MV-4-11 (cell line): Measurements from ENCODE around the gene PPP1R2.
A peak's percentile ranks its signal among the peaks of the same experiment; 100 is the strongest.
"Not testable (repeated sequence)": the region's sequence is repeated elsewhere in the genome, so short reads cannot be mapped to it uniquely, and the experiment has no call there.

Experiments
- DNase-seq: peaks from one replicate; lab custom pipeline; 2025; lab: John Stamatoyannopoulos, UW

The PPP1R2 gene

GRCh38 chr3:195537995-195538394 is 5.1 kb downstream of the PPP1R2 start:
- no peak for DNase-seq

GRCh38 chr3:195535293-195535692 is 7.8 kb downstream of the PPP1R2 start:
- DNase-seq, result no peak

GRCh38 chr3:195532834-195533233 is 10.3 kb downstream of the PPP1R2 start:
- DNase-seq, result no peak

- DNase-seq, result no peak
These were observed 10.8 kb downstream of the PPP1R2 start for GRCh38 chr3:195532345-195532744.

GRCh38 chr3:195531683-195532082 is 11.4 kb downstream of the PPP1R2 start:
- DNase-seq, result no peak

- DNase-seq, result no peak
These were observed 16.6 kb downstream of the PPP1R2 start for GRCh38 chr3:195526492-195526891.

- DNase-seq, result peak; percentile 34
These were observed 18.8 kb downstream of the PPP1R2 start for GRCh38 chr3:195524171-195524896.

GRCh38 chr3:195522254-195523023 is 20.7 kb downstream of the PPP1R2 start:
- peak; percentile 60 for DNase-seq

- no peak for DNase-seq
These were observed 26.1 kb downstream of the PPP1R2 start for GRCh38 chr3:195517030-195517429.

GRCh38 chr3:195514610-195515235 is 28.4 kb downstream of the PPP1R2 start:
- not testable (repeated sequence) for DNase-seq

- no peak for DNase-seq
These were observed 30.3 kb downstream of the PPP1R2 start for GRCh38 chr3:195512798-195513345.

GRCh38 chr3:195511136-195511535 is 32.0 kb downstream of the PPP1R2 start:
- DNase-seq, result no peak

- DNase-seq, result peak; percentile 68
These were observed 34.9 kb downstream of the PPP1R2 start for GRCh38 chr3:195508185-195508584.

GRCh38 chr3:195475614-195476013 is 67.5 kb downstream of the PPP1R2 start:
- DNase-seq, result no peak

GRCh38 chr3:195475116-195475515 is 68.0 kb downstream of the PPP1R2 start:
- DNase-seq, result not testable (repeated sequence)

GRCh38 chr3:195468841-195469240 is 74.3 kb downstream of the PPP1R2 start:
- no peak for DNase-seq

GRCh38 chr3:195468391-195468776 is 74.7 kb downstream of the PPP1R2 start:
- DNase-seq, result no peak

- DNase-seq, result no peak
These were observed 75.3 kb downstream of the PPP1R2 start for GRCh38 chr3:195467641-195468390.

GRCh38 chr3:195466251-195466650 is 76.9 kb downstream of the PPP1R2 start:
- DNase-seq, result no peak
